Measurements from ENCODE around the gene VRK3. TPM values are rescaled to one million over a fixed set of nuclear protein-coding genes. Genes with fewer than 3 reads are reported as not detected.

The VRK3 gene
- total RNA-seq, 2 experiments from 2014 or later = 65.1 to 65.4 TPM

DNA sequence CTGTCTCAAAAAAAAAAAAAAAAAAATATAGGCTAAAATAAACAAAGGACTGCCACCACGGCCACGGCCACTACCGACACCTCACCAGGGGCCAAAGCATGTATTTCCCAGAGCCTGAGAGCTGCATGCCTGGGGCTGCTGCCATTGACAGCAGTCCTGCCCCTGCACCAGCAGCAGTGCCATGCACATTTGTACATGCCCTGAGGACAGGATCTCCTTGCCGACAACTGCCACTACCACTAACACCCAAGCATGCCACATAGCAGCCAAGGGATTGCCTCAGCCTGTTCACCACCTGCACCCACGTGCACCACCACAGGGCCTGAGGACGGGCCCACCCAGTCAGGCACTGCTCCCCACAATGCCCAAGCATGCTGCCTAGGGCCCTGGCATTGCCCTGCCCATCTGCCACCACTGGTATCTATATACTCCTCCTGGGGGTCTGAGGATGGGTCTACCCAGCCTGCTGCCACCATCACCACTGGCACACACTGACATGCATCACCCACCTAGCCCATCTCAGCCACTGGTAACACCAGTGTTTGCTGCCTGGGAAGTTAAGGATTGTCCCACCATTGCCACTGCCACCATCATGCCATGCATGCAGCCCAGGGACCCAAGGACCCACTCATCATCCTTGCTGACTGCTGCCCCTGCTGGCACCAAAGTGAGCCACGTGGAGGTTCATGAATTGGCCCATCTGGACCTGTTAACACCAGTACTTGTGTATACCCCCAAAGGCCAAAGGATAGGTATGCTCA, 85.3 kb downstream of the VRK3 start:
- TF ChIP-seq, protein P1, sequence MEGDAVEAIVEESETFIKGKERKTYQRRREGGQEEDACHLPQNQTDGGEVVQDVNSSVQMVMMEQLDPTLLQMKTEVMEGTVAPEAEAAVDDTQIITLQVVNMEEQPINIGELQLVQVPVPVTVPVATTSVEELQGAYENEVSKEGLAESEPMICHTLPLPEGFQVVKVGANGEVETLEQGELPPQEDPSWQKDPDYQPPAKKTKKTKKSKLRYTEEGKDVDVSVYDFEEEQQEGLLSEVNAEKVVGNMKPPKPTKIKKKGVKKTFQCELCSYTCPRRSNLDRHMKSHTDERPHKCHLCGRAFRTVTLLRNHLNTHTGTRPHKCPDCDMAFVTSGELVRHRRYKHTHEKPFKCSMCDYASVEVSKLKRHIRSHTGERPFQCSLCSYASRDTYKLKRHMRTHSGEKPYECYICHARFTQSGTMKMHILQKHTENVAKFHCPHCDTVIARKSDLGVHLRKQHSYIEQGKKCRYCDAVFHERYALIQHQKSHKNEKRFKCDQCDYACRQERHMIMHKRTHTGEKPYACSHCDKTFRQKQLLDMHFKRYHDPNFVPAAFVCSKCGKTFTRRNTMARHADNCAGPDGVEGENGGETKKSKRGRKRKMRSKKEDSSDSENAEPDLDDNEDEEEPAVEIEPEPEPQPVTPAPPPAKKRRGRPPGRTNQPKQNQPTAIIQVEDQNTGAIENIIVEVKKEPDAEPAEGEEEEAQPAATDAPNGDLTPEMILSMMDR (IDR thresholded peaks at IDR 0.05) = no peak
- Mint-ChIP-seq H3K27ac (no peak overlapping the region), H3K27me3 (no peaks in the 10 kb centered on the region), H3K9me3 (no peaks in the 10 kb centered on the region), H3K4me3 (no peak overlapping the region), H3K4me1 (ENCODE audit: low read depth) (peaks cover 8% of the 10 kb centered on the region), H3K36me3 (ENCODE audit: low read depth) (no peaks in the 10 kb centered on the region)
- no peak for ATAC-seq (ENCODE audit: poor library complexity)
- intact Hi-C loops (cut with DNase I, micrococcal nuclease) = no loop called here
- POLR2A ChIA-PET = no interaction called here
- H3K36me3 ChIP-seq (ENCODE audit: insufficient read depth, low read length) = no peaks in the 10 kb centered on the region
- DNase-seq = peak in 1 of 14 experiments; percentile 34
- H3K4me3 ChIP-seq (ENCODE audit: low read length) = no peak overlapping the region
- peaks cover 0 to 4% of the 10 kb centered on the region in 2 experiments for H3K27me3 ChIP-seq (ENCODE audit: control insufficient read depth in 1 of 2, insufficient read depth in 2 of 2, low read length in 2 of 2)
- H3K27ac ChIP-seq (ENCODE audit: low read depth in 1 of 2, low read length in 2 of 2) = no peak overlapping the region
- H3K4me1 ChIP-seq (ENCODE audit: insufficient read depth, low read length) = peaks cover 8% of the 10 kb centered on the region
- H3K9me3 ChIP-seq (ENCODE audit: control insufficient read depth in 1 of 2, insufficient read depth in 1 of 2, low read length in 2 of 2) = no peaks in the 10 kb centered on the region
- CTCF ChIA-PET = interaction anchor here (0.7 kb wide), 1 partner anchor 74 kb away, joined by 3 read pairs; no protein-coding TSS in a partner anchor

DNA sequence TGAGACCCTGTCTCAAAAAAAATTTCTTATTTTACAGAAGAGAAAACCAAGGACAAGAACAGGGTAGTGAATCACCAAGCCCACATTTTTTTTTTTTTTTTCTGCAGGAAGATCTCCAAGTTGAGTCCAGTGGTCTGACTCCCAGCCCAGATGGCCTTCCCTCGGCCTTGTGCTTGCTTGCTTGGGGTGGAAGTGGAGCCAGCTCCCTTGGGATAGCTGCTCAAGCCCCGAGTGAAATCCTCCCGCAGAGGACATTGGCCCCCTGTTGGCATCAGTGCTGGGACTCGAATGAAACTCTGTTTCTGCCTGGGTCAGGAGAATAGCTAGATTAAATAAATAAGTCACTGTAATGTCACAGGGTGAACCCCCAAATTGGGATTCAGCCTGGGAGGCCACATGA, 86.5 kb downstream of the VRK3 start:
- no peaks in the 10 kb centered on the region for H3K36me3 ChIP-seq (ENCODE audit: insufficient read depth, low read length)
- H3K27me3 ChIP-seq (ENCODE audit: control insufficient read depth in 1 of 2, insufficient read depth in 2 of 2, low read length in 2 of 2) = peaks cover 0 to 4% of the 10 kb centered on the region in 2 experiments
- no peaks in the 10 kb centered on the region for H3K9me3 ChIP-seq (ENCODE audit: control insufficient read depth in 1 of 2, insufficient read depth in 1 of 2, low read length in 2 of 2)
- no peak overlapping the region for H3K4me3 ChIP-seq (ENCODE audit: low read length)
- peaks cover 11% of the 10 kb centered on the region for H3K4me1 ChIP-seq (ENCODE audit: insufficient read depth, low read length)
- DNase-seq (no peak), ATAC-seq (ENCODE audit: poor library complexity) (no peak)
- Mint-ChIP-seq H3K27me3 (no peaks in the 10 kb centered on the region), H3K4me1 (ENCODE audit: low read depth) (peaks cover 10% of the 10 kb centered on the region), H3K4me3 (no peak overlapping the region), H3K36me3 (ENCODE audit: low read depth) (no peaks in the 10 kb centered on the region), H3K27ac (no peak overlapping the region), H3K9me3 (no peaks in the 10 kb centered on the region)
- ChIA-PET CTCF (interaction anchor here (2.2 kb wide), 1 partner anchor 45 kb away, joined by 10 read pairs; no protein-coding TSS in a partner anchor), POLR2A (no interaction called here)
- intact Hi-C loops (cut with DNase I, micrococcal nuclease) = no loop called here
- H3K27ac ChIP-seq (ENCODE audit: low read depth in 1 of 2, low read length in 2 of 2) = no peak overlapping the region
- TF ChIP-seq, protein P1 (IDR thresholded peaks at IDR 0.05) = no peak

DNA sequence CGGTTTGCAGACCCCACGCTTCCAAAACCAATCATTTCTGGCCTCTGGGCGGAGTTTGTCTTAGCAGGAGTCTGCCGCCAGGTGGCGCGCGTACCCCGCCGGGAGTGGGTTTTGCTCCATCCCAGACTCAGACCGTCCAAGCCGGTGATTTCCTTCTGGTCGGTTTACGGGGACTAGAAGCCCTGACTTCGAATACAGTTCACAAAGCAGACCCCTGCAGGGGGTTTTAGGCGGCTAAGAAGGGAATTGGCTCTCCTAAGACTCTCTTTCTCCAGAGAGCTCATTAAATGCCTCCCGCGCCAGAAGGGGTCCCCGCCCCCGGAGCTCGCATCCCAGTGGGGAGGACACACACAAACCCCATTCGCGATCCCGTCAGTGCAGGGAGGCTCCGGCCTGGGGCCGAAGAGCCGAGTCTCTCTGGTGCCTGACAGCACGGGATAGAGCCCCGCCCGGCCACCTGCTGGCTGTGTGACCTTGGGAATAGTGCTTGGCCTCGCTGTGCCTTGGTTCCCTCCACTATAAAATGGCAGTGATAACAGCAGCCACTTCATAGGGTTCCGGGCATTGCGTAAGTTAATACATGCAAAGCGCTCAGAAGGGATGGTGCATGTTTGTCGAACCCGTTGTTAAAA, 87.3 kb downstream of the VRK3 start:
- intact Hi-C loops (cut with DNase I, micrococcal nuclease) = loop anchor here (1.0 kb wide), 1 partner anchor 45 kb away; no protein-coding TSS in a partner anchor
- H3K27me3 ChIP-seq (ENCODE audit: control insufficient read depth in 1 of 2, insufficient read depth in 2 of 2, low read length in 2 of 2) = no peaks in the 10 kb centered on the region
- no peaks in the 10 kb centered on the region for H3K9me3 Mint-ChIP-seq
- ATAC-seq (ENCODE audit: poor library complexity) (peak; percentile 73), DNase-seq (peak; percentile 53 to 87 (median 72))
- TF ChIP-seq, protein P1 (IDR thresholded peaks at IDR 0.05) = peak; percentile 98
- no peak overlapping the region for H3K27ac ChIP-seq (ENCODE audit: low read depth in 1 of 2, low read length in 2 of 2)
- CTCF ChIA-PET = interaction anchor here (0.6 to 2.2 kb wide), 6 partner anchors 12 to 198 kb away, joined by 3 to 10 read pairs (median 4); no protein-coding TSS in a partner anchor
- no peak overlapping the region for H3K27ac Mint-ChIP-seq
- peaks cover 19% of the 10 kb centered on the region for H3K4me1 ChIP-seq (ENCODE audit: insufficient read depth, low read length)
- POLR2A ChIA-PET = interaction anchor here (1.3 kb wide), 1 partner anchor 87 kb away, joined by 3 read pairs; the partner anchor contains the start of gene PTOV1
- no peak overlapping the region for H3K4me3 Mint-ChIP-seq
- H3K36me3 Mint-ChIP-seq (ENCODE audit: low read depth) = no peaks in the 10 kb centered on the region
- H3K36me3 ChIP-seq (ENCODE audit: insufficient read depth, low read length) = no peaks in the 10 kb centered on the region
- H3K4me3 ChIP-seq (ENCODE audit: low read length) = peak overlapping the region; percentile 20
- H3K9me3 ChIP-seq (ENCODE audit: control insufficient read depth in 1 of 2, insufficient read depth in 1 of 2, low read length in 2 of 2) = no peaks in the 10 kb centered on the region
- H3K27me3 Mint-ChIP-seq = no peaks in the 10 kb centered on the region
- peaks cover 18% of the 10 kb centered on the region for H3K4me1 Mint-ChIP-seq (ENCODE audit: low read depth)

Measured in CD4-positive, alpha-beta T cell (primary cell).